GM18951 (cell line): ENCODE measurements around the gene CAPN14.

ENCODE experiments used
- POLR2A ChIP-seq: IDR thresholded peaks from 4 replicates; pipeline ENCODE4 v1.6.1; 2011; ENCODE audit warnings: mild to moderate bottlenecking; ENCODE audit not compliant: insufficient read length, insufficient read depth; ENCODE audit errors: extremely low read depth
- in situ Hi-C: fragments of 300-500 bp; cut with MboI; formaldehyde crosslinking; loops from one replicate; pipeline ENCODE4 v1.12.0; 2022; ENCODE audit warnings: low sequenced_read_pairs, mixed read lengths, inconsistent platforms; ENCODE audit not compliant: unreplicated experiment

CAPN14 gene, protein sequence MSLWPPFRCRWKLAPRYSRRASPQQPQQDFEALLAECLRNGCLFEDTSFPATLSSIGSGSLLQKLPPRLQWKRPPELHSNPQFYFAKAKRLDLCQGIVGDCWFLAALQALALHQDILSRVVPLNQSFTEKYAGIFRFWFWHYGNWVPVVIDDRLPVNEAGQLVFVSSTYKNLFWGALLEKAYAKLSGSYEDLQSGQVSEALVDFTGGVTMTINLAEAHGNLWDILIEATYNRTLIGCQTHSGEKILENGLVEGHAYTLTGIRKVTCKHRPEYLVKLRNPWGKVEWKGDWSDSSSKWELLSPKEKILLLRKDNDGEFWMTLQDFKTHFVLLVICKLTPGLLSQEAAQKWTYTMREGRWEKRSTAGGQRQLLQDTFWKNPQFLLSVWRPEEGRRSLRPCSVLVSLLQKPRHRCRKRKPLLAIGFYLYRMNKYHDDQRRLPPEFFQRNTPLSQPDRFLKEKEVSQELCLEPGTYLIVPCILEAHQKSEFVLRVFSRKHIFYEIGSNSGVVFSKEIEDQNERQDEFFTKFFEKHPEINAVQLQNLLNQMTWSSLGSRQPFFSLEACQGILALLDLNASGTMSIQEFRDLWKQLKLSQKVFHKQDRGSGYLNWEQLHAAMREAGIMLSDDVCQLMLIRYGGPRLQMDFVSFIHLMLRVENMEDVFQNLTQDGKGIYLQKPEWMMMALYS

DNA sequence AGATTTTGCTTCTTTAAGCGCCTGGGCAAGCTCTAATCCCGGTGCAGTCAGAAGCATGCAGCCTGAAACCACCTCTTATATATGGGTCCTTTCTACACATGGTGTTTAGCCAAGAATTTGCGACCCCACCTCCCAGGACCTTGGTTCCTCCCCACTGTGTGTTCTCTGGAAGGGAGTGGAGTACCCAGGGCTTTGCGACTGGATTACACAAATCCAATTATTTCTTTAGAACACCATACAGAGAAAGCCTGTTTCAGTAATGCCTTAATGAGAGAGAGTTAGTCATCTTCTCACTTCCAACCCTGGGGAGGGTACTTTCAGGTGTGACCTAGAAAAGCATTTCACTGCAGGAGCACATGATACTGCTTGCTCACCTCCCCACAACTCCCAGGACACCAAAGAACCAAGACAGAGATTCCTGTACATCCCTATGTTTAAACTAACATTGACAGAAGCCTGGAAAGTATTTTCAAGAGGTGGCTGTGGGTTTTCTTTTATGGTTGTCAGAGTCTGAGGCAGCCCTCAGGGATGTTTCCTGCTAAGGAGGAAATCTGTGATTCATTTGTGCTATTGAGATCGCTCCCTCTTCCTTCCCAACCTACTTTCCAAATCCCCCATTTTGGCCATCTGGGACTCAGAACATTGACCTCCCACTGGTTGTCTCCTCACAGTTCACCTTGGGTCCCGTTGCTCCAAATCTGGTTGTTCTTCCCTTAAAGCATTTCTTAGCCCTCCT lies at the start of gene CAPN14:
Gene CAPN14 (minus strand): TSS at position 51 of the 736 bp plus-strand sequence. CDS start 12,068 bp downstream, outside the sequence.
- no peak for TF ChIP-seq POLR2A
- in situ Hi-C loops, result no loop called here

DNA sequence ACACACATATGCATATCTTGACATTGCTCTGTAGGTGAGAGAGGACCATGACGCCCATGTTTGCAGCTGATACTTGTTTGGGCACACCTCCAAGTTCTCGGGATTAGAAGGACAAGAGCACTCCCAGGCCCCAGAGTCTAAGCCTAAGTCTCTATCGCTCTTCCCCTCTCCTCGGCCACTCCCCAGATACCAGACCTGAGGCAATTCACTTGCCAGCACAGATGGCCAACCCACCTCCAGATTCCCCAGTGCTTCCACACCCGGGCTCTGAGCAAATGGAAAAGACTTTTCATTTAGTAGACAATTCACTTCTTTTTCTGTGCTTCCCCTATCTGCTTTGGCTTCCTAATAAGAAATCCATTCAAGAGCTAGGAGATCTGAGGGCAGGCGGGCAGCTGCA lies 49.5 kb upstream of the CAPN14 start:
- in situ Hi-C loops, result no loop called here
- TF ChIP-seq POLR2A, result no peak

DNA sequence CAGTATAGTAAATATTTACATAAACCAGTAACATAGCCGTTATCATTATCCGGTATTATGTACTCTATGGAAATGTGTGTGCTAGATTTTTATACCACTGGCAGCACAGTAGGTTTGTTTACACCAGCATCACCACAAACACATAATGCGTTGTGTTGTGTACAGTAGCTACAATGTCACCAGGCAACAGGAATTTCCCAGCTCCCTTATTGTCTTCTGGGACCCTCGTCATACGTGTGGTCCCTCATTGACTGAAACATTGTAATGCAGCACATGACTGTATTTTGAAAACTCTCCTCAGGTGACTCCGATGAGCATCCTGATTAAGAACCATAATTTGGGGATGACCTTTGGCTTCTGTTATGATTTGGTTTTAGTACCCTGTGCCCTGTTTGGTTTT lies 47.9 kb upstream of the CAPN14 start:
- no peak for TF ChIP-seq POLR2A
- in situ Hi-C loops, result no loop called here

DNA sequence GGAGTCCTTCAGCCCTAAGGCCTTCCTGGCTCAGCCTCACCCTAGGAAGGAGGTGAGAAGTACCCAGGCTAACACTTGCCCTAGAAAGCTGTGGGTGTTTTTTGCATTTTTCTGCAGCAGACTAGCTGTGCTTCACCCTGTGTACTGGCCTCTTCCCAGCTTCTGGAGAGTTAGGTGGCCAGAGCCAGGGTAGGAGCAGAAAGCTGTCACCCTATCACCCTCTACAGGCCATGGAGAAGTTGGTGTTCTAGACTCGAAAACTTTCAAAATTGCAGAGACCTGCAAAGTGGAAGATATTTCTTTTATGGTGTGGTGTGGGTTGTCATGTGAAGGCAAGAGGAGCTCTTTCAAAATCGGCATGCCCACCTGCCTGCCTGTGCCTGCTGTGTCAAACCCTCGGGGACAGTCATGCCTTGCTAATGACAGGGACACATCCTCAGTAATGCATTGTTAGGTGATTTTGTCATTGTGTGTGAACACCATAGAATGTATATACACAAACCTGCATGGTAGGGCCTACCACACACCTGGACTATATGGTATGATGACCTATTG lies 46.4 kb upstream of the CAPN14 start:
- no peak for TF ChIP-seq POLR2A
- in situ Hi-C loops, result no loop called here

DNA sequence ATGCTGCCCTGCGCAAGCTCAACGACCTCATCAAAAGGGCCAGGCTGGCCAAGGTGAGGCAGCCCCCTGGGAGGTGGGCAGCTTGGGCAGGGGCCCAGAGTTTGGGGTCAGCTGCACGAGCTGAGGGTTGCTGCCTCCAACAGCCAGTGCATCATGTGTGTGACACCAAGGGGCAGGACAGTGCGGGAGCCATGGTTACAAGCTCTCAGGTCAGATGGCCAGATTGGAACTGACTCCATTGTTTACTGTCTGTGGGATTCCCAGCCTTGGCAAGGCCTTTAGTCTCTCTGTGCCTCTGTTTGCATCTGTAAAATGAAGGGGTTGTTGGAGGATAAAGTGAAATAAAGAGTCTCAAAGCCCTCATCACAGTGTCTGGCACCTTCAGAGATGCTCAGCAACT lies 43.6 kb upstream of the CAPN14 start:
- TF ChIP-seq POLR2A, result no peak
- in situ Hi-C loops, result no loop called here

DNA sequence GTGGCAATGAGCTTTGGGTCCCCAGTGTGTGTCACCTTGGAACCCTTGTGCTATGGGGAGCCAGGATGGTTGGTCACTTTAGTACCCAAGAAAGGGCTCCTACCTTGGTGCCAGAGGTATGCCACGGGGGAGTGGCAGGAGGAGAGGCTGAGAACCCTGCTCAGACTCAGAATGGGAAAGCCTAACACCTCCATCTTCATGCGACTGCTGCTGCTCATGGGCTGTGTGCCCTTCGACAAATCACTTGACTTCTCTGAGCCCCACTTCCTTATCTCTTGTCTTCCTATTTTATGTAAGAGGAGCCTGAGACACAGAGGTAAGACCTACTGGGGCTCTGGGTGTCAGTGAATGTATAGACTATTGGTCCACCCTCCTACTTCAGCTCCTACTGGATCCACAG lies 41.8 kb upstream of the CAPN14 start:
- in situ Hi-C loops, result no loop called here
- TF ChIP-seq POLR2A, result no peak

DNA sequence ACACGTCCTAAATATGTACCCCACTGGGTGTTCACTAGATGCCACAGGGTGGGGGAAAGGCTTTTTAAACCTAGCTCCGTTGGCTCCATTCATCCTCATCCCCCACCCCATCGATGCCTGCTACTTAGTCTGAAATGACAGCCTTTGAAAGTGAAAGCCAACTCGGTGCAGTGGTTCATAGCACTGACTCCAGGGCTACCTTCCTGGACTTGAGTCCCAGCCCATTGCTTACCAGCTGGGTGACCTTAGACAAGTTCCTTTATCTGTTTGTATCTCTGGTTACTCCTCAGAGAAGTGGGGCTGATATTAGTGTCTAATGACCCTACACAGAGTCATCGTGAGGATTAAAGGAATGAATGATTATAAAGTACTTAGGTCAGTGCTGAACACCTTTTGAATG lies 41.0 kb upstream of the CAPN14 start:
- no peak for TF ChIP-seq POLR2A
- in situ Hi-C loops, result no loop called here

DNA sequence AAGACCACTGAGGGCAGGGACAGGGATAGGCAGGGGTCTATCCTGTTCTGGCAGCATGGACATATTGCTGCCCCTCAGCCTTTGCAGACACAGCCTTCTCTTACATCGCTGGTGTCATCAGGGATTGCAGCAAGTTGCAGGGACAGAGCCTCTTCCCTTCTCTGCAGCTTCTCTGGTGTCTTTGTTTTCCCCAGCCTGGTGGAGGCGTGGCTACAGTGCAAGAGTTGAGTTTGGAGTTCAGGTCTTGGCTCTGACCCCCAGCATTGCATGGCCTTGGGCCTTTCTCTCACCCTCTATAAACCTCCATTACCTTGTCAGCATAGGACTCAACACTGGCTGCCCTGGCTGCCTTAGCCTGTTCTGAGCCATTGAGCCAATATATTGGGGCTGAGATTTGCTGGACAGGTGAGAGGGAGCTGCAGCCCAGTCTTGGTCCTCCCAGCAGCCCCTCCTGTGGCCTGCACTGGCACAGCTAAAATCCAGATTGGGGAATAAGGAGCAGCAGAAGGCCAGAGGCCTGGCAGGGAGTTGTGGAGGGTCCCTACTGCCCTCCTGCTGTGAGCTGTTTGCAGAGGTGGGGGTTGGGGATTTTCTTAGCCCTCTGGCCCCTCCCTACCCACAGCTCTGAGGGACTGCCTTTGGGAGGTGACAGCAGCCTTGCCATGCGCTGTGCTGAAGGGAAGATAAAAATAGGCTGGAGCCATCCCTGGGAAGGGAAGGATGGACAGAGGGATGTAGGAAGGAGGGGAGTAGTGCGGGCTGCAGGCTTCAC lies 39.5 kb upstream of the CAPN14 start:
- in situ Hi-C loops, result no loop called here

DNA sequence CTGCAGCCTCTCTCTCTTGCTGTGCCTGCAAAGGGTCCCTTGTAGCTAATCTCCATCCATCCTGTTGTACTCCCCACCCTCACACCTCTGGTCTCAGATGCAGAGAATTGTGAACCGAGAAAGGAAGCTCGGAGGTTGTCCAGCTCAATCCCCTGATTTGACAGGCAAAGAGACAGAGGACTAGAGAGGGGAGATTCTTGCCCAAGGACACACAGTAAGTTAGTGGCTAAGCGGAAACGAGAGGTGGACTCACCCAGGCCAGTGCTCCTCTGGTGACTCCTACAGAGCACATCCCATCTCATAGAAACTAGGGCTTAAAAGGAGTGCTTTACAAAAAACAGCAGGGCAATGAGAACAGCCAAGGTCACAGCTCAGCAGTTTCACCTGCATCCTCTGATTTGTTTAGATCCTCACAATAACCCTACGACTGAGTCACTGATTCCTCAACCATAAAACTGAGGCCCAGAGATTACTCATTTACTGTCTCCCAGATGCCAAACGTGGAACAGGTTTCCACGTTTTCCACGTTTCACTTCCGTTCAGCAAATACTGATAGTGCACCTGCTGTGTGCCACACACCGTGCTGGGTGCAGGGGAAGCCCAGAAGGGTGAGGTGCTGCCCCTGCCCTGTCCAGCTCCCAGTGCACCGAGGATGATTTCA lies 38.7 kb upstream of the CAPN14 start:
- in situ Hi-C loops, result no loop called here

More for the DNA sequence above, 39.5 kb upstream of the CAPN14 start:
- no peak for TF ChIP-seq POLR2A

DNA sequence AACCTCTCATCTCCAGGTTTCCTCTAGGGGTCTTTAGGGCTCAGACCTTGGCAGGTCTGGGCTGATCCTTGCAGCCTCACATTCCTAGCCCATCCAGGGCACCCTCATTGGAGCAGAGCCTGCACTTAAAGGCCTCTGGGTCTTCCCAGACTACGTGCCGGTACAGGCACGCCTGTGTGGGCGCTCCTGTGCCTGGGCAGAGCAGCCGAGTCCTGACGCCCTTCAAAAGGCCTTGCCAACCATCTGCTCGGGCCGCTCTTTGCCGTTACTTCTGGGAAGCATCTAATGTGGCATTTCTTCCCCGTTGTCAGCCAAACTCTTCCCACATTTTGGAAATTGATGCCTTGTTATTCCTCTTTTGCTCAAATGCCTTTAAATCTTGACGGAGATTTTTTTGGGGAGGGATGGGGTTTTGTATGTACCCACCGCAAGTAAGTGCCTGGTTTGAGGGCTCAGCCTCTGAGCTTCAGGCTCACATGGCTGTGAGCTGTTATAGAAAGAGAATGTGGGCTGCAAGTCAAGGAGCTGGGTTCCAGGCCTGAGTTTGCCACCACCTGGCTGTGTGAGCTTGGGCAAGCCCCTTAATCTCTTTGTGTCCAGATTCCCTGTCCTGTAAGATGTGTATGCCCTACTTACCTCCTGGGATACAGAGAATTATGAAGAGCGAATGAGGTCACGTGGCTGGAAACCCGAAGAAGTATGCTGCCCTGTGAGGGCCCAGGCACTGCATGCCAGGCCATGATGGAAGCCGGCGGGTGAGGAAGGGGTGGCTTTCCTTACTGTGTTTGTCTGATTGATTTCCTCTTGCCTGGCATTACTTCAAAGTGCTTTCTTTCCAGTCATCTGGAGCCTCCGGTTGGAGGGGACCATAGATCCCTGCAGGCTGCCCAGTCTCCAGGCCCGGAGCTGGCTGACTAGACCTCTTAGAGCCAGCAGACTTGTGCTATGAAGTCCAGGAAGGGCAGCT lies 37.2 kb upstream of the CAPN14 start:
- no peak for TF ChIP-seq POLR2A
- in situ Hi-C loops, result no loop called here

More for the DNA sequence above, 38.7 kb upstream of the CAPN14 start:
- TF ChIP-seq POLR2A, result no peak
